ENCODE results near the gene FNIP2. TPM values are rescaled to one million over a fixed set of nuclear protein-coding genes. Genes with fewer than 3 reads are reported as not detected.
A peak's percentile ranks its signal among the peaks of the same experiment; 100 is the strongest.

FNIP2 gene
- total RNA-seq, 1 donor from 2014 or later: 56.0 TPM

- no peak for TF ChIP-seq CTCF (IDR thresholded peaks at IDR 0.05; ENCODE audit: unreplicated experiment)
- Mint-ChIP-seq H3K36me3 (ENCODE audit: insufficient read depth) (peaks cover 24% of the 10 kb centered on the region), H3K4me3 (ENCODE audit: low read depth) (no peak overlapping the region), H3K27ac (no peak overlapping the region), H3K4me1 (ENCODE audit: low read depth) (peaks cover 19% of the 10 kb centered on the region), H3K27me3 (no peaks in the 10 kb centered on the region), H3K9me3 (ENCODE audit: low read depth) (no peaks in the 10 kb centered on the region)
- no peak for DNase-seq (ENCODE audit: low spot score, unreplicated experiment)
Measured at GRCh38 chr4:158840131-158840530, 71.3 kb downstream of the FNIP2 start.

- Mint-ChIP-seq H3K36me3 (ENCODE audit: insufficient read depth) (peaks cover 20% of the 10 kb centered on the region), H3K27me3 (no peaks in the 10 kb centered on the region), H3K4me1 (ENCODE audit: low read depth) (peaks cover 30% of the 10 kb centered on the region), H3K9me3 (ENCODE audit: low read depth) (no peaks in the 10 kb centered on the region), H3K4me3 (ENCODE audit: low read depth) (no peak overlapping the region), H3K27ac (no peak overlapping the region)
- DNase-seq (ENCODE audit: low spot score, unreplicated experiment): no peak
- no peak for TF ChIP-seq CTCF (IDR thresholded peaks at IDR 0.05; ENCODE audit: unreplicated experiment)
Measured at GRCh38 chr4:158841540-158841939, 72.7 kb downstream of the FNIP2 start.

GRCh38 chr4:158845311-158846041 lies 76.7 kb downstream of the FNIP2 start:
- peaks cover 28% of the 10 kb centered on the region for H3K4me1 Mint-ChIP-seq (ENCODE audit: low read depth)
- no peaks in the 10 kb centered on the region for H3K27me3 Mint-ChIP-seq
- no peaks in the 10 kb centered on the region for H3K9me3 Mint-ChIP-seq (ENCODE audit: low read depth)
- peak overlapping the region; percentile 69 for H3K27ac Mint-ChIP-seq
- no peak for TF ChIP-seq CTCF (IDR thresholded peaks at IDR 0.05; ENCODE audit: unreplicated experiment)
- no peak overlapping the region for H3K4me3 Mint-ChIP-seq (ENCODE audit: low read depth)
- no peak for DNase-seq (ENCODE audit: low spot score, unreplicated experiment)
- peaks cover 13% of the 10 kb centered on the region for H3K36me3 Mint-ChIP-seq (ENCODE audit: insufficient read depth)

DNA sequence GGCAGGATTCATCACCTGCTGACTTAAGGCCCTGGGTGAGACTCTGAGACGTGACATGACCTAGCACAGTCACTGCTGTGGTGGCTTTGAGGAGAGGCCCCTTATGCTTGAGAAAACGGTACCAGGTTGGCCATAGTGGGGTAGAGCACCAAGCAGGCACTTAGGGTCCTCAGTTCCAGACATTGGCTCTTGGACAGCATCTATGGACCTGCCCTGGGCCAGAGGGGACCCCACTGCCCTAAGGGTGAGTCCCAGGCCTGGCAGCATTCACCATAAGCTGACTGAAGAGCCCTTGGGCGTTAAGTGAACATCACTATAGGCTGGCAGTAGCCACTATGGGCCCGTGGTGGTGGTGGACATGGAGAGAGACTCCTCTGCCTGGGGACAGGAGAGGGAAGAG lies 78.7 kb downstream of the FNIP2 start:
- peaks cover 31% of the 10 kb centered on the region for H3K4me1 Mint-ChIP-seq (ENCODE audit: low read depth)

GRCh38 chr4:158849681-158850080 lies 80.9 kb downstream of the FNIP2 start:
- TF ChIP-seq CTCF (IDR thresholded peaks at IDR 0.05; ENCODE audit: unreplicated experiment): no peak
- H3K27me3 Mint-ChIP-seq: no peaks in the 10 kb centered on the region
- H3K27ac Mint-ChIP-seq: no peak overlapping the region
- no peak for DNase-seq (ENCODE audit: low spot score, unreplicated experiment)
- peaks cover 29% of the 10 kb centered on the region for H3K4me1 Mint-ChIP-seq (ENCODE audit: low read depth)
- H3K9me3 Mint-ChIP-seq (ENCODE audit: low read depth): no peaks in the 10 kb centered on the region
- no peak overlapping the region for H3K4me3 Mint-ChIP-seq (ENCODE audit: low read depth)
- H3K36me3 Mint-ChIP-seq (ENCODE audit: insufficient read depth): peaks cover 6% of the 10 kb centered on the region

More for the DNA sequence above, 78.7 kb downstream of the FNIP2 start:
- H3K27me3 Mint-ChIP-seq: no peaks in the 10 kb centered on the region
- peaks cover 13% of the 10 kb centered on the region for H3K36me3 Mint-ChIP-seq (ENCODE audit: insufficient read depth)
- DNase-seq (ENCODE audit: low spot score, unreplicated experiment): no peak
- no peak overlapping the region for H3K27ac Mint-ChIP-seq
- H3K4me3 Mint-ChIP-seq (ENCODE audit: low read depth): no peak overlapping the region
- H3K9me3 Mint-ChIP-seq (ENCODE audit: low read depth): no peaks in the 10 kb centered on the region
- no peak for TF ChIP-seq CTCF (IDR thresholded peaks at IDR 0.05; ENCODE audit: unreplicated experiment)
